HEK293 (cell line): ENCODE results near the gene AP1B1.

Experiments used
- CTCF ChIA-PET: fragments of 350-600 bp; formaldehyde crosslinking; extraction: SDS; loops from one replicate; lab custom pipeline; 2021; ENCODE audit warnings: antibody characterized with exemption; lab: Yijun Ruan, JAX
- POLR2A ChIA-PET: fragments of 300-600 bp; formaldehyde crosslinking; extraction: SDS; loops from one replicate; lab custom pipeline; 2020; ENCODE audit warnings: antibody characterized with exemption, inconsistent platforms; lab: Yijun Ruan, JAX
- H3K27ac ChIP-seq: fragments of 200-500 bp; sonication (Bioruptor generic); 2 replicates; pipeline ENCODE4 v1.5.1; 2014; ENCODE audit warnings: low read depth, low read length, control low read depth, inconsistent platforms; ENCODE audit errors: extremely low read depth
- H3K36me3 ChIP-seq, 2 experiments: fragments of 200-500 bp in 1 of 2; sonication (Bioruptor generic) in 1 of 2; 1 replicate in 1 of 2; 2 replicates in 1 of 2; pipeline ENCODE4 v1.5.1; 2014 to 2017; ENCODE audit warnings: inconsistent platforms in 2 of 2, low read length in 2 of 2; ENCODE audit not compliant: control insufficient read depth in 2 of 2, insufficient read depth in 1 of 2
- H3K4me1 ChIP-seq: fragments of 200-500 bp; sonication (Bioruptor generic); 2 replicates; pipeline ENCODE4 v1.5.1; 2014; ENCODE audit warnings: mild to moderate bottlenecking, low read length, inconsistent platforms; ENCODE audit not compliant: control insufficient read depth, insufficient read depth
- H3K4me3 ChIP-seq: 2 replicates; pipeline ENCODE4 v1.5.1; 2011; ENCODE audit warnings: low read depth, mild to moderate bottlenecking, control low read depth, low read length, moderate library complexity
- H3K9me3 ChIP-seq: fragments of 200-500 bp; sonication (Bioruptor generic); 2 replicates; pipeline ENCODE4 v1.5.1; 2014; ENCODE audit warnings: low read depth, low read length, inconsistent platforms; ENCODE audit not compliant: control insufficient read depth, insufficient read depth
- FEZF1 ChIP-seq: fragments of 450-650 bp; formaldehyde crosslinking; IDR thresholded peaks from 2 replicates; pipeline ENCODE4 v1.5.1; 2016; ENCODE audit warnings: missing biosample characterization, missing genetic modification characterization
- GLIS2 ChIP-seq: fragments of 450-650 bp; formaldehyde crosslinking; IDR thresholded peaks from 2 replicates; pipeline ENCODE4 v1.5.1; 2016; ENCODE audit warnings: missing biosample characterization, missing genetic modification characterization
- IKZF3 ChIP-seq: fragments of 450-650 bp; IDR thresholded peaks from 2 replicates; pipeline ENCODE4 v1.5.0; 2018; ENCODE audit warnings: missing biosample characterization, mild to moderate bottlenecking, missing genetic modification characterization, moderate library complexity
- KLF9 ChIP-seq: fragments of 450-650 bp; formaldehyde crosslinking; IDR thresholded peaks from 2 replicates; pipeline ENCODE4 v1.5.1; 2016; ENCODE audit warnings: missing biosample characterization, missing genetic modification characterization, low read depth
- OSR2 ChIP-seq: fragments of 450-650 bp; formaldehyde crosslinking; IDR thresholded peaks from 2 replicates; pipeline ENCODE4 v1.5.1; 2016; ENCODE audit warnings: missing biosample characterization, missing genetic modification characterization
- SETDB1 ChIP-seq: IDR thresholded peaks from one replicate; pipeline ENCODE4 v1.6.1; 2017; ENCODE audit warnings: mild to moderate bottlenecking, low read length, moderate library complexity, mixed read lengths; ENCODE audit not compliant: insufficient read length
- ZNF138 ChIP-seq: fragments of 450-650 bp; formaldehyde crosslinking; IDR thresholded peaks from 2 replicates; pipeline ENCODE4 v1.5.1; 2016; ENCODE audit warnings: missing biosample characterization, missing genetic modification characterization, borderline replicate concordance
- ZNF146 ChIP-seq: fragments of 450-650 bp; formaldehyde crosslinking; IDR thresholded peaks from 2 replicates; pipeline ENCODE4 v1.5.1; 2016; ENCODE audit warnings: missing biosample characterization, missing genetic modification characterization
- ZNF16 ChIP-seq: fragments of 450-650 bp; formaldehyde crosslinking; IDR thresholded peaks from 2 replicates; pipeline ENCODE4 v1.5.1; 2016; ENCODE audit warnings: low read depth, missing biosample characterization, missing genetic modification characterization
- ZNF366 ChIP-seq: fragments of 450-650 bp; formaldehyde crosslinking; conservative IDR thresholded peaks from 2 replicates; pipeline ENCODE4 v1.5.1; 2016; ENCODE audit warnings: missing biosample characterization, missing genetic modification characterization
- ZNF391 ChIP-seq: fragments of 450-650 bp; formaldehyde crosslinking; IDR thresholded peaks from 2 replicates; pipeline ENCODE4 v1.5.1; 2016; ENCODE audit warnings: low read depth, missing biosample characterization, missing genetic modification characterization, borderline replicate concordance
- ZNF394 ChIP-seq: fragments of 450-650 bp; formaldehyde crosslinking; IDR thresholded peaks from 2 replicates; pipeline ENCODE4 v1.5.1; 2016; ENCODE audit warnings: missing biosample characterization, missing genetic modification characterization, mild to moderate bottlenecking, moderate library complexity, borderline replicate concordance
- ZNF510 ChIP-seq: fragments of 450-650 bp; formaldehyde crosslinking; IDR thresholded peaks from 2 replicates; pipeline ENCODE4 v1.5.1; 2018; ENCODE audit warnings: mild to moderate bottlenecking, missing genetic modification characterization, missing biosample characterization; ENCODE audit not compliant: insufficient replicate concordance
- ZNF530 ChIP-seq: fragments of 450-650 bp; formaldehyde crosslinking; IDR thresholded peaks from 2 replicates; pipeline ENCODE4 v1.5.1; 2016; ENCODE audit warnings: low read depth, missing biosample characterization, missing genetic modification characterization
- ZNF600 ChIP-seq: fragments of 450-650 bp; formaldehyde crosslinking; IDR thresholded peaks from 2 replicates; pipeline ENCODE4 v1.5.1; 2016; ENCODE audit warnings: missing biosample characterization, missing genetic modification characterization
- TF ChIP-seq, protein P1 (sequence below): fragments of 450-650 bp; formaldehyde crosslinking; IDR thresholded peaks from 2 replicates; pipeline ENCODE4 v1.5.1; 2016; ENCODE audit warnings: missing biosample characterization, missing genetic modification characterization
- TF ChIP-seq, protein P2 (sequence below): fragments of 450-650 bp; formaldehyde crosslinking; optimal IDR thresholded peaks from 2 replicates; pipeline ENCODE3; 2016; ENCODE audit warnings: missing biosample characterization, mild to moderate bottlenecking, missing genetic modification characterization
- TF ChIP-seq, protein P3 (sequence below): fragments of 450-650 bp; formaldehyde crosslinking; IDR thresholded peaks from 2 replicates; pipeline ENCODE4 v1.5.1; 2017; ENCODE audit warnings: missing biosample characterization, missing genetic modification characterization
- TF ChIP-seq, protein P4 (sequence below): fragments of 450-650 bp; formaldehyde crosslinking; IDR thresholded peaks from 2 replicates; pipeline ENCODE4 v1.5.1; 2016; ENCODE audit warnings: missing biosample characterization, missing genetic modification characterization

AP1B1 gene

DNA sequence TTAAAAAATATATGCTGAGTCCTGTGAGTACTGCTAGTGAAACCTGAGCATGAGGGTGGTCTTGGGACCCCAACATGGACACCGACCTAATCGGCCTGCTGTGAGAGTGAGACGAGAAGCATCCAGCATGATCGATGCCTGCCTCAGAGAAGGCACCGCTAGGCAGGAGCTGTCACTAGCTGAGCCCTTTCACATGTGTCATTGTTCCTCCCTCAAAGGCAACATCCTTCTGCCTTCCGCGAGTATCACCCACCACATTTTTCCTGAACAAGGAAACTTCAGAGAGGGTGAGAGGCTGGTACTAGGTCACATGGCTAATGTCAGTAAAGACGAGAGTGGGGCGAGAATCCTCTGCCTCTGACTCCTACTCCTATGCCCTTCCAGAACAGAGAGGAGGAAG lies 35.6 kb downstream of the AP1B1 start:
- no peak overlapping the region for H3K27ac ChIP-seq
- TF ChIP-seq ZNF391 (tag by site-specific recombination) (no peak), KLF9 (no peak), FEZF1 (tag by site-specific recombination) (no peak), IKZF3 (no peak), ZNF530 (tag by site-specific recombination) (no peak)
- H3K9me3 ChIP-seq = no peaks in the 10 kb centered on the region
- ChIA-PET CTCF (no interaction called here), POLR2A (interaction anchor here (0.7 kb wide), 1 partner anchor 14 kb away, joined by 3 read pairs; no protein-coding TSS in a partner anchor)
- no peak overlapping the region for H3K4me3 ChIP-seq
- H3K36me3 ChIP-seq = peaks cover 47 to 99% of the 10 kb centered on the region in 2 experiments
- no peaks in the 10 kb centered on the region for H3K4me1 ChIP-seq

DNA sequence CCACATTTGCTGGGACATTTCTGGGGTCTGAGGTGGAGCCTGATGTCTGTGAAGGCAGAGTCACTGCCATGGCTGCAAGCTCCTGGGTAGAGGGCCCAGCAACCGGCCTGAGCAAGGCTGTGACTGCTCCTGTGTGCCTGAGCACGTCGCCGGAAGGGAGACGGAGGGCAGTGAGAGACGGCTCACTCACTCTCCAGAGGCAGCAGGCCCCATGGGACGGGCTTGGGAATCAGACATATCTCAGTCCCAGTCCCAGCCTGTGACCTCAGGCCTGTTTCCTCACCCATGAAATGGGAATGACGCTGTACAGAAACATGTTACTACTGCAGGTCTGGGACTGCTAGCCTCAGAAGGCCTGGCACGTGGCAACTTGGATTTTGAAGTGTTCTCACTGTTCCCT lies 36.5 kb downstream of the AP1B1 start:
- no peak overlapping the region for H3K4me3 ChIP-seq
- TF ChIP-seq ZNF146 (tag by site-specific recombination) (no peak), OSR2 (tag by site-specific recombination) (no peak)
- TF ChIP-seq, all 188 proteins: peak for 0
- CTCF ChIA-PET = no interaction called here
- Histone ChIP-seq H3K27ac (no peak overlapping the region), H3K36me3 (peaks cover 44 to 100% of the 10 kb centered on the region in 2 experiments), H3K4me1 (no peaks in the 10 kb centered on the region), H3K9me3 (no peaks in the 10 kb centered on the region)
- POLR2A ChIA-PET = interaction anchor here (0.7 kb wide), 1 partner anchor 15 kb away, joined by 3 read pairs; no protein-coding TSS in a partner anchor

DNA sequence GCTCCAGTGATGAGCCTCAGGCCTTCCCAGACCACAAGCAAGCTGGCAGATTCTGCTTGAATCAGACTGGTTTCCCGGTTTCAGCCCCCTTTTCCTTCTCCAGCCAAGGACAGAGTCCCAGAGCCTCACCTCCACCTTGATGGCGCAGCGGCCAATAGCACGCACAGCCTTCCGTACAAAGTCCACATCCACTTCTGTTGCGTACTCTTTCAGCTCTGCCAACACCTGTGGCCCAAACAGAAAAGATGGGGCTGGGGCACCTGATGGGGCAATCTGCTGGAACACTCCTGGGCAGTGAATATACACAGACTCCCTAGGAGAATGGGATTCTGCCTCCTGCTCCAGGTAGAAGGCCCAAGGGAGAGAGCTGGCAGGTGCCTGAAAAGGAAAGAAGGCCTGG lies 37.3 kb downstream of the AP1B1 start:
- ChIA-PET POLR2A (no interaction called here), CTCF (interaction anchor here (0.5 to 1.2 kb wide), 2 partner anchors 8 to 204 kb away, joined by 3 to 5 read pairs; no protein-coding TSS in a partner anchor)
- Histone ChIP-seq H3K9me3 (no peaks in the 10 kb centered on the region), H3K4me1 (no peaks in the 10 kb centered on the region), H3K4me3 (no peak overlapping the region), H3K36me3 (peaks cover 45 to 100% of the 10 kb centered on the region in 2 experiments), H3K27ac (no peak overlapping the region)
- TF ChIP-seq, protein P1, sequence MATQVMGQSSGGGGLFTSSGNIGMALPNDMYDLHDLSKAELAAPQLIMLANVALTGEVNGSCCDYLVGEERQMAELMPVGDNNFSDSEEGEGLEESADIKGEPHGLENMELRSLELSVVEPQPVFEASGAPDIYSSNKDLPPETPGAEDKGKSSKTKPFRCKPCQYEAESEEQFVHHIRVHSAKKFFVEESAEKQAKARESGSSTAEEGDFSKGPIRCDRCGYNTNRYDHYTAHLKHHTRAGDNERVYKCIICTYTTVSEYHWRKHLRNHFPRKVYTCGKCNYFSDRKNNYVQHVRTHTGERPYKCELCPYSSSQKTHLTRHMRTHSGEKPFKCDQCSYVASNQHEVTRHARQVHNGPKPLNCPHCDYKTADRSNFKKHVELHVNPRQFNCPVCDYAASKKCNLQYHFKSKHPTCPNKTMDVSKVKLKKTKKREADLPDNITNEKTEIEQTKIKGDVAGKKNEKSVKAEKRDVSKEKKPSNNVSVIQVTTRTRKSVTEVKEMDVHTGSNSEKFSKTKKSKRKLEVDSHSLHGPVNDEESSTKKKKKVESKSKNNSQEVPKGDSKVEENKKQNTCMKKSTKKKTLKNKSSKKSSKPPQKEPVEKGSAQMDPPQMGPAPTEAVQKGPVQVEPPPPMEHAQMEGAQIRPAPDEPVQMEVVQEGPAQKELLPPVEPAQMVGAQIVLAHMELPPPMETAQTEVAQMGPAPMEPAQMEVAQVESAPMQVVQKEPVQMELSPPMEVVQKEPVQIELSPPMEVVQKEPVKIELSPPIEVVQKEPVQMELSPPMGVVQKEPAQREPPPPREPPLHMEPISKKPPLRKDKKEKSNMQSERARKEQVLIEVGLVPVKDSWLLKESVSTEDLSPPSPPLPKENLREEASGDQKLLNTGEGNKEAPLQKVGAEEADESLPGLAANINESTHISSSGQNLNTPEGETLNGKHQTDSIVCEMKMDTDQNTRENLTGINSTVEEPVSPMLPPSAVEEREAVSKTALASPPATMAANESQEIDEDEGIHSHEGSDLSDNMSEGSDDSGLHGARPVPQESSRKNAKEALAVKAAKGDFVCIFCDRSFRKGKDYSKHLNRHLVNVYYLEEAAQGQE (tag by site-specific recombination) = no peak
- TF ChIP-seq ZNF394 (no peak), ZNF366 (tag by site-specific recombination) (no peak), GLIS2 (tag by site-specific recombination) (no peak)
- TF ChIP-seq, protein P2, sequence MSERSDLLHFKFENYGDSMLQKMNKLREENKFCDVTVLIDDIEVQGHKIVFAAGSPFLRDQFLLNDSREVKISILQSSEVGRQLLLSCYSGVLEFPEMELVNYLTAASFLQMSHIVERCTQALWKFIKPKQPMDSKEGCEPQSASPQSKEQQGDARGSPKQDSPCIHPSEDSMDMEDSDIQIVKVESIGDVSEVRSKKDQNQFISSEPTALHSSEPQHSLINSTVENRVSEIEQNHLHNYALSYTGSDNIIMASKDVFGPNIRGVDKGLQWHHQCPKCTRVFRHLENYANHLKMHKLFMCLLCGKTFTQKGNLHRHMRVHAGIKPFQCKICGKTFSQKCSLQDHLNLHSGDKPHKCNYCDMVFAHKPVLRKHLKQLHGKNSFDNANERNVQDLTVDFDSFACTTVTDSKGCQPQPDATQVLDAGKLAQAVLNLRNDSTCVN = no peak

DNA sequence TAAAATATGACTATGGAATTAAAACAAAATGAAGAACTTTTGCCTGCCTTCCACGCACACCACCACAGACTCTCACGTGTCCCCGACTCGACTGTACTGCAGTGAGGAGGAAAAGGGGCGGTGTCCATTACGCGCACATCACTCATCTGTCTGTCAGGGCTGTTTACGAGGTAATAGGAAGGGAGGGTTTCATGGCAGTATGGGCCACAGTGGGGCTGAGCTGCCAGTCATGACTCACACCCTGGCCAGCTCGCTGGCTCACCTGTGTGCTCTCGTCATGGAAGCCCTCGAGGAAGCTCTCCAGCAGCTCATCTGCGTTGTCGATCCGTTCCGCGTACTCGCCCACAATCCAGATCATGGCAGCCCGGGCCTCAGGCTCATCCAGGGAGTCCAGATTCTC lies 39.4 kb downstream of the AP1B1 start:
- peaks cover 38 to 87% of the 10 kb centered on the region in 2 experiments for H3K36me3 ChIP-seq
- ChIA-PET CTCF (interaction anchor here (0.6 kb wide), 1 partner anchor 1016 kb away, joined by 3 read pairs; no protein-coding TSS in a partner anchor), POLR2A (interaction anchor here (1.0 kb wide), 1 partner anchor 10 kb away, joined by 3 read pairs; no protein-coding TSS in a partner anchor)
- no peak overlapping the region for H3K4me3 ChIP-seq
- H3K4me1 ChIP-seq = peaks cover 9% of the 10 kb centered on the region
- no peaks in the 10 kb centered on the region for H3K9me3 ChIP-seq
- 0 out of 2 replicates have a peak overlapping the region, but pooled peaks have one; percentile 5 for H3K27ac ChIP-seq
- TF ChIP-seq, protein P3, sequence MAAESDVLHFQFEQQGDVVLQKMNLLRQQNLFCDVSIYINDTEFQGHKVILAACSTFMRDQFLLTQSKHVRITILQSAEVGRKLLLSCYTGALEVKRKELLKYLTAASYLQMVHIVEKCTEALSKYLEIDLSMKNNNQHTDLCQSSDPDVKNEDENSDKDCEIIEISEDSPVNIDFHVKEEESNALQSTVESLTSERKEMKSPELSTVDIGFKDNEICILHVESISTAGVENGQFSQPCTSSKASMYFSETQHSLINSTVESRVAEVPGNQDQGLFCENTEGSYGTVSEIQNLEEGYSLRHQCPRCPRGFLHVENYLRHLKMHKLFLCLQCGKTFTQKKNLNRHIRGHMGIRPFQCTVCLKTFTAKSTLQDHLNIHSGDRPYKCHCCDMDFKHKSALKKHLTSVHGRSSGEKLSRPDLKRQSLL (tag by site-specific recombination) = no peak
- TF ChIP-seq ZNF510 (tag by site-specific recombination) (no peak), SETDB1 (no peak), ZNF16 (tag by site-specific recombination) (no peak), ZNF138 (tag by site-specific recombination) (no peak), ZNF600 (tag by site-specific recombination) (peak; percentile 43; the same call in 1 of the 2 replicates)
- TF ChIP-seq, protein P4, sequence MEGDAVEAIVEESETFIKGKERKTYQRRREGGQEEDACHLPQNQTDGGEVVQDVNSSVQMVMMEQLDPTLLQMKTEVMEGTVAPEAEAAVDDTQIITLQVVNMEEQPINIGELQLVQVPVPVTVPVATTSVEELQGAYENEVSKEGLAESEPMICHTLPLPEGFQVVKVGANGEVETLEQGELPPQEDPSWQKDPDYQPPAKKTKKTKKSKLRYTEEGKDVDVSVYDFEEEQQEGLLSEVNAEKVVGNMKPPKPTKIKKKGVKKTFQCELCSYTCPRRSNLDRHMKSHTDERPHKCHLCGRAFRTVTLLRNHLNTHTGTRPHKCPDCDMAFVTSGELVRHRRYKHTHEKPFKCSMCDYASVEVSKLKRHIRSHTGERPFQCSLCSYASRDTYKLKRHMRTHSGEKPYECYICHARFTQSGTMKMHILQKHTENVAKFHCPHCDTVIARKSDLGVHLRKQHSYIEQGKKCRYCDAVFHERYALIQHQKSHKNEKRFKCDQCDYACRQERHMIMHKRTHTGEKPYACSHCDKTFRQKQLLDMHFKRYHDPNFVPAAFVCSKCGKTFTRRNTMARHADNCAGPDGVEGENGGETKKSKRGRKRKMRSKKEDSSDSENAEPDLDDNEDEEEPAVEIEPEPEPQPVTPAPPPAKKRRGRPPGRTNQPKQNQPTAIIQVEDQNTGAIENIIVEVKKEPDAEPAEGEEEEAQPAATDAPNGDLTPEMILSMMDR = no peak
